HS-5 (cell line): ENCODE measurements around the gene TRAF2.

Experiments
- DNase-seq: peaks from one replicate; pipeline ENCODE4 v3.0.0-alpha.2; 2012; ENCODE audit warnings: low read depth

TRAF2 gene

GRCh38 chr9:136962163-136962562 is 75.8 kb downstream of the TRAF2 start:
- no peak for DNase-seq

DNA sequence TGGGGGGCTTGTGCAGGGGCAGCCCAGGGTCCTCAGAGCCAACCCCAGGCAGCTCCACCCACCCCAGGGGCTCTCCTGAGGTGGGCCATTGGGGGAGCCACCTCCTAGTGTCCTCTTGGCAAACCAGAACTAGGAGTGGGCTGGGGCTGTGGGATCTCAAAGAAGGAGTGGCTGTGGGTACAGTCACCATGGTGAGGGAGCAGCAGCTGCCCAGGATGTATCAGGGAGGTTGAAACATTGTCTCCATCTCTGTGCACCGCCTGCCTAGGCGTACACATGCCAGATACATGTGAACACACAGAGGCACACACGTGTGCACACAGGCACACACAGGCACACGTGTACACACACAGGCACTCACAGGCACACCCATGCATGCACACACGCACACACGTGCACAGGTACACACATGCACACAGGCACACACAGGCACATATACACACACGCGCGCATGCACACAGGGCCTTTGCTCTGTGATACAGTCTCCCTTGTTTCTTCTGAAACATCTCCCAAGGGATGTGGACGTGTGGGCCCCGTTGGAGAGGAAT is 76.5 kb downstream of the TRAF2 start:
- DNase-seq: no peak

DNA sequence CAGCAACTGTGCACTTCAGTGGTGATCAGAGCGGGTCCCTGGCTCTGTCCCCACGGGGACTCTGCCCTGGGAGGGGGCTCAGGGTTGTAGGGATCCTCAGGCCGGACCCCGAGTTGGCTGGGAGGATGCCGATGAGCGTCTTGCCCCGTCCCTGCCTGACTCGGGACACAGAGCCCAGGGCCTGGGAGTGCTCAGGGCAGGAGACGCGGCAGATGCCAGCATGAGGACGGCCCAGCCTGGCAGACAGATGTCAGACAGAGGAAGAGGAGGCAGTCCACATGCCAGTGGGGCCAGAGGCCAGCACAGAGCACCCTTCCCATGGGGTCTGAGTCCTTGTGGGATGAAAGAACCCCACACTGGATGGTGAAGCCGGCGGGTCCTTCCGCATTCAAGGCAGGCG is 77.0 kb downstream of the TRAF2 start:
- no peak for DNase-seq

DNA sequence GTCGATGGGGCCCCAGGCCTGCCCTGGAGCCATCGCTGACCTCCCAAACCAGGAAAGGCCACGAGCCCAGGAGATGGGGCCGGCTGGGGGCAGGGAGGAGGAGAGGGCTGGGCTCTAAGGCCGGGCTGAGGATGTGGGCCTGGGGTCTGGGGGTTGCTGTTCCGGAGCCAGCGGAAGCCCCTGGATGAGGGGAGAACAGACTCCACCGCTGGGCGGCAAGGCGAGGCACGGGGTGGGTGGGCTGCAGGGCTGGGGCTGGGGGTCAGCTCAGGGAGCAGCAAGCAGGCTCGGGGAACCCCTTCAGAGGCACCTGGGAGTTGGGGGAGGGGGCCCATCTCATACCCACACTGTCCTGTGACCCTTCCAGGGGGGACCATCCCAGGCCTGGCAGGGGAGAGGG is 77.4 kb downstream of the TRAF2 start:
- DNase-seq: no peak

- no peak for DNase-seq
Observed at GRCh38 chr9:136964171-136964689, 77.9 kb downstream of the TRAF2 start.

DNA sequence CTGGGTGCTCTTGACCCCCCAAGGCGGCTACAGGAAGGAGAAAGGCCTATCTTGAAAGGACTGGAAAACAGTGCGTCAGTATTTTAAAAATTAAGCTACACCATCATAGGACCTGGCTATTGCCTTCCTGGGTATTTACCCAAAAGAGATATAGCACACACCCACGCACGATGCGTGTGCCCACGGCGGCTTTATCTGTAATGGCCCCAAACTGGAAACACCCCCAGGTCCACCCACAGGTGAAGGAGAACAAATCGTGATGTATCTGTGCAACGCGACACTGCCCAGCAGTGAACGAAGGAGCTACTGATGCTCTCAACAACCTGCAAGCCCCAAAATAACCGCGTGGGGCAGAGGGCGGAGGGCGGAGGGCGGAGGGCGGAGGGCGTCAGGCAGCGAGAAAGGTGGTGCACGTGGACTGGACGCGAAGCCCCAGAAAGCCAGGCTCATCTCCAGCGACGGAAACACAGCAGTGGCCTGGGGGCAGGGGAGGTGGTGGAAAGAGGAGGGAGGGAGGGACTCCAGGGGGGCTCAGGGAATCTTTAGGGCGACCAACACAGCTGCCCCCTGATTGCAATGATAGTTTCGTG is 78.6 kb downstream of the TRAF2 start:
- DNase-seq: no peak

- DNase-seq: no peak
Observed at GRCh38 chr9:136965771-136966484, 79.6 kb downstream of the TRAF2 start.

DNA sequence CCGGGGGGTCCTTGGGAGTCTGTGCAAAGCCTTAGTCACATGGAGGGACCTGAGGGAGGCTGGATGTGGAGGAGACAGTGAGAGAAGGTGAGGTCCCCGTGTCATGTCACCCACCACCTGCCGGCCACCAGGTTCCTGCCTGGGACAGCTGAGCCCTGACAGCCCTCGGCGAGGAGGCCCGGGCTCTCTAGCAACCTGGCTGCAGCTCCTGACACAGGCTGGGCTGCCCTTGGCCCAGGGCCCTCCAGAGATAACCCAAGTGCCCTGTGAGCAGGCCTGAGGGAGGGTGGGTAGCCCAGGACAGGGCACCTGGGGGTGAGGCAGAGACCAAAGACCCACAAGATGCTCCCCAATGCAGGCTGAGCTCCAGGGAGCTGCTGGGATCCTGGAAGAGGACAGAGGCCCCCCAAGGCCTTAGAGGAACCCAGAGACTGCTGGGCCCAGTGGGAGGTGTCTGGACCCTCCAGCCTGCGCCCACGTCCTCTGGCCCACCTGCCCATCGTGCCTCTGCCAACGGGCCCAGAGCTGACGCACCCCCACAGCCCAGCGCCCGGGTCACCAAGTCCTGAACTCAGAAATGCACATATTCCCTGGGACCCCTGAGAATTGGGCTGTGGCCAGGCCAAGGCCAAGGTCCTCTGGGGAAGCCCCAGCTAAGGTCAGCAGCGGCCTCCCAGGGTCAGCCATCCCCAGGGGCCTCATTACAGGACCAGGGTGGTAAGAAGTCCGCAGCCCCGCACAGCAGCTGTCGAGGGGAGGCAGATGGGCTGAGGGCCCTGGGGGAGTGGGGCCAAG is 82.2 kb downstream of the TRAF2 start:
- no peak for DNase-seq

DNA sequence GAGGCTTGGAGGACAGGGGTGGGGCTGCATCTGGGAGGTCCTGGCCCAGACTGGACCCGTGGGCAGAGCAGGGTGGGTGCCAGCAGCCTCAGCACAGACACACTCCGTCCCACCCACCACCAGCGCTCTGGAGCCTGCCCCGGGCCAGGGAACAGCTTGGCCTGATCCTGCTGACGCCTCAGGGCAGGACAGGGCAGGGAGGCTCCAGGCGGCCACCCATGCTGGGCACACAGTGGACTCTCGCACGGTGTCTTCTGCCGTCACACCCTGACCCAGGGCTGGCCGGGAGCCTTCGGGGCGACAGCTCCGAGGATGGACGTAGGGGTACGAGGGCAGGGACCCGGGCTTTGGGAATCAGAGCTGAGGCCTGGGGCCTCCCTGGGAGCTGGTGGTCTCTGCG is 82.8 kb downstream of the TRAF2 start:
- DNase-seq: no peak

DNA sequence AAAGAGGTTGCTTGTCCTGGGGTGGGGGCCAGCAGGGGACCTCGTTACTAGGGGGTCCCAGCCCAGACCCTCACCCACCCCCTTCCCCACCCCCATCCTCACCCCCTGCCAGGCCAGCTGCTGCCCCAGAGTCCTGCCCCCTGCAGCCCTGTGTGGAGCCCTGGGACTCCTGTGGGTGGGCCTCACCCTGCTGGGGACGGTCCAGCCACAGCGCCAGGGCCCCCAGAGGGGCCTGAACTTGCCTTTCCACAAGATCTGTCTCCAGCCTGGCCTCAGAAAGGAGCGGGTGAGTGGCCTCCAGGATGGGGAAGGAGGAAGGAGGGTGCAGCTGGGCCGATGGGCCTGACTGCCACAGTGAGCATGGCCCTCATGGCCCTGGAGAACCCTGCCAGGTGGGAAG is 83.5 kb downstream of the TRAF2 start:
- no peak for DNase-seq

DNA sequence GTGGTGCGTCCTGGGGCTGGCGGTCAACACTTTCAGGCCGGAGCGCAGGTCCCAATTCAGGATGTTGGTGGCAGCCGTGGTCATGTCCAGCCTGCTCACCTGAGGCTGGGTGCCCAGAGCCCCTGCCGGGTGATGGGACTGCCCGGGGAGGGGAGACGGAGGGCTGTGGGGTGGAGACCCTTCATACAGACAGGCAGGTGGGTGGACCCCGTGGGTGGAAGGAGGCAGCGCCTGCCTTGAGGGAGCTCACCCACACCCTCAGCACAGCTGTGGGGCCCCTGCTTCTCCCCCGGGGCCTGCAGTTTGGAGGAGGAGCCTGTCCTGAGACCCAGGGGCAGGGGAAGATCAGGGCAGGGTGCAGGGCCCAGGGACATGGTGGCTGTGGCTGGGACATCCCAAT is 84.0 kb downstream of the TRAF2 start:
- no peak for DNase-seq

DNA sequence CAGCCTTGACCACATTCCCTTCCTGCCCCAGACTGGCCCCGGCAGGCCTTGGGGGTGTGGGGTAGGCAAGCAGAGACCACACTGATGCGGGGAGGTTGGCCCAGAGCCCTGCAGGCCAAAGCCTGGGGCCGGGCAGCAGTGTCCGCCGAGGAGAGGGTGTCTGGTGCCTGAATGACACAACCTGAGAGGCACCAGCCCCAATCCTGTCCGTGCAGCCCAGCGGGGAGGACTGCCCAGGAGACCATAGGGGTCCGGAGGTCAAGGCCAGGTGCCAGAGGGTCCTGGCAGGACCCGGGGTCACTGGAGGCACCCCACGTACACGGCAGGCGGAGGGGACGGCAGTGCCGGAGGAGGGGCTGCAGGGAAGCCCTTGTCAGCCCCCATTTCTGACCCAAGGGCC is 85.4 kb downstream of the TRAF2 start:
- no peak for DNase-seq

DNA sequence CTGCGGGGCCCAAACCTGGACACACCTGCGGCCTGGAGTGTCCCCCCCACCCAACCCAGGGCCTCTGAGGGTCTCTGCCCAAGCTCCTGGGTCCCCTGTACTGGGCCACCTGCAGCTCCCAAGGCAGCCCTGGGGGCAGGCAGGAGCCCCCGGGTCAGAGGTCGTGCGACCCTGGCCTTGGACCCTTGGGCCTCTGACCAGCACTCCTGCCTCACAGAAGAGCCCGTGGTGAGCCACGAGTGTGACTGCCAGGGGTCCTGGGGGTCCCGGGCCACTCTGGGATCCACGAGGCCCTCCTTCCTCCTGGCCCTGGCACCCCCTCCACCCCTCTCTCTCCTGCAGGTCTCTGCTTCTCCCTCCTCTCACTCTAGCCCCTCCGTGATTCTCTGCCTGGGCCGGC is 86.0 kb downstream of the TRAF2 start:
- no peak for DNase-seq

DNA sequence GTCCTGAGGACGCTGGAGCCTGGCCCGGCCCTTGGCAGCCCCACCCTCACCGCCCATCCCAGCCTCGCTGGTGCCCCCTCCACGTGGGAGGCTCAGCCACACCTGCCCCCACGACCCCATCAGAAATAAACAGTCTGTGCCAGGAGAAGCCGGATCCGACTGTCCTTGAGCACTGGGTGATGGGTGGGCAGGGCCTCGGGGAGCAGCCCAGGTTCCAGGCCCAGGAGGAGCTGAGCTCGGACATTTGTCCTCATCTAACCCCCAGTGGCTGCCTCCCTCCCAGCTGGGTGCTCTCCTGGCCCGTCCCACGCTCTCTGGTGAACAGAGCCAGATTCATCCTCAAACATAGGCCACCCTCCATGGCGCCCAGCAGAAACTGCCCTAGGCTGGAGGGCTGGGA is 86.4 kb downstream of the TRAF2 start:
- DNase-seq: no peak

GRCh38 chr9:136973618-136974617 is 87.6 kb downstream of the TRAF2 start:
- DNase-seq: no peak

DNA sequence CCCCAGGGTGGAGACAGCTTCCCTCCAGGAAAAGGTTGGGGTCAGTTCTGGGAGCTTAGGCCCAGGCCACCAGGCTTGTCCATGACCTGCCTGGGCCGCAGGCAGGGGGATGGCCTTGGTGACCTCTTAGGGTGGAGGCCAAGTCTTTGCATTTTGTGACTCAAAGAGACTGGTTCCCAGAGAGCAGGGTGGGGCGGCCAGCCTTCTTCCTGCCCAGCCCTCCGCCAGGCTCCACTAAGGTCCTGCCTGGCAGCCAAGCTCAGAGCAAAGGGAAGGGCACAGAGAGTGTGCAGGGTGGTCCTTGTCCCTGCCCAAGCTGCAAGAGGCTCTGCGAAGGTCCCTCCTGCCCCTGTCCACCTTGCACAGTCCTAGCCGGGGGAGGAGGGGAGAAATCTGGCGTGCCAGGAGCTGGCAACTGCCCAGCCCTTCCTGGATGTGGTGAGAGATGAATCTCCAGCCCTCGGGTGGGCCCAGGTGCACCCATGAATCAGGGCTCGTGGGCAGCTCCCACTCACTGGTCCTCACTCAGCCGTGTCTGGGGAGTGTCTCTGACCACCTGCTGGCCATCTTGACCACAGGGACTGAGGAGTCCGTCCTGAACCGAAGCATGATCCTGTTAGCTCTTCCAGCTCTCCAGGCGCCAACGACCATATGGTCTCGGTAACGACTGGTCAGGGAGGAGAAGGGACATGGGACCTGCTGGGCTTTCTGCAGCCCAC is 88.7 kb downstream of the TRAF2 start:
- no peak for DNase-seq

DNA sequence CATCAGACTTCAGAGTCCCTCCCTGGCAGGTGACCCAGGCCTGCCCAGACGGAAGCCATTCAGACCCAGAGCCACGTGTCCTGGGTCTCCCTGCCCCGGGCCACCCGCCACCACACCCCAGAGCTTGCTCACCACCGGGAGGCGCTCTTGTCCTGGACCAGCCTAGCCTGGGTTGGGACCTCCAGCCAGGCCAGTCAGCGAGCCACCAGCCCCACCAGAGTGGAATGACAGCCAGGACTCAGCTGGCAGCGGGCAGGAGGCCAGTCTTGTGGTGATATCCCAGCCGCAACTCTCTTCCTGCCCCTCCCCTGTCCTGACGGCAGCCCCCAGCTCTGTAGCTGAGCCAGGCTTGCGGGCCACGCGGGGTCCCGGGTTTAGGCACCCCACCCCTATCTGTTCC is 89.3 kb downstream of the TRAF2 start:
- DNase-seq: no peak
